Fibroblast of the aortic adventitia (primary cell): Measurements from ENCODE around the gene GRAMD1B. TPM values are rescaled to one million over a fixed set of nuclear protein-coding genes. Genes with fewer than 3 reads are reported as not detected.

Source experiments
- DNase-seq: peaks from one replicate; pipeline ENCODE4 v3.0.0-alpha.2; 2010; ENCODE audit warnings: low read depth
- H3K4me3 ChIP-seq: 2 replicates; pipeline ENCODE4 v1.5.1; 2011; ENCODE audit warnings: low read depth, mild to moderate bottlenecking, control low read depth, low read length, moderate library complexity
- CTCF ChIP-seq: IDR thresholded peaks from 2 replicates; pipeline ENCODE4 v1.5.1; 2011; ENCODE audit warnings: mild to moderate bottlenecking, low read length, control low read depth, inconsistent platforms; ENCODE audit not compliant: insufficient read depth
- total RNA-seq: library from RNA; depleted of rRNA; stranded (reverse); fragments of >200 nt; gene quantifications from 2 replicates; pipeline ENCODE4 v1.2.3, GENCODE V29; 2012; ENCODE audit warnings: low replicate concordance

The GRAMD1B gene
- total RNA-seq, 1 donor, result 11.0 TPM

- DNase-seq, result no peak
- no peak for TF ChIP-seq CTCF
Measured at GRCh38 chr11:123551079-123551478, 121.0 kb downstream of the GRAMD1B start.

GRCh38 chr11:123556633-123557032 lies 126.6 kb downstream of the GRAMD1B start:
- TF ChIP-seq CTCF, result no peak
- DNase-seq, result no peak
- no peak overlapping the region for H3K4me3 ChIP-seq

More at GRCh38 chr11:123551079-123551478, 121.0 kb downstream of the GRAMD1B start:
- no peak overlapping the region for H3K4me3 ChIP-seq

GRCh38 chr11:123558536-123559315 lies 128.7 kb downstream of the GRAMD1B start:
- TF ChIP-seq CTCF, result no peak
- H3K4me3 ChIP-seq, result peak overlapping the region; percentile 29
- DNase-seq, result peak; percentile 47

- TF ChIP-seq CTCF, result peak; percentile 52
- peak overlapping the region; percentile 33 for H3K4me3 ChIP-seq
- peak; percentile 51 for DNase-seq
Measured at GRCh38 chr11:123559523-123559955, 129.5 kb downstream of the GRAMD1B start.

GRCh38 chr11:123560006-123560405 lies 129.9 kb downstream of the GRAMD1B start:
- no peak for TF ChIP-seq CTCF
- peak overlapping the region; percentile 57 for H3K4me3 ChIP-seq
- peak; percentile 83 for DNase-seq

- no peak overlapping the region for H3K4me3 ChIP-seq
- no peak for TF ChIP-seq CTCF
- no peak for DNase-seq
Measured at GRCh38 chr11:123561431-123561800, 131.3 kb downstream of the GRAMD1B start.
